ENCODE data around the gene SFMBT1.
A peak's percentile ranks its signal among the peaks of the same experiment; 100 is the strongest.

Gene SFMBT1

GRCh38 chr3:52891615-52892081 lies 154.2 kb downstream of the SFMBT1 start:
- Histone ChIP-seq H3K9me3 (ENCODE audit: low read length) (no peaks in the 10 kb centered on the region), H3K4me2 (ENCODE audit: low read length) (peak overlapping the region; percentile 71; the same call in 1 of the 2 replicates), H3K9ac (ENCODE audit: low read length) (peak overlapping the region; percentile 30; the same call in 1 of the 2 replicates), H3K4me1 (ENCODE audit: insufficient read depth, low read length, severe bottlenecking) (peaks cover 56% of the 10 kb centered on the region), H3K4me3 (ENCODE audit: low read depth, low read length, poor library complexity, severe bottlenecking) (no peak overlapping the region), H3F3A (ENCODE audit: insufficient read depth, low read length) (no peaks in the 10 kb centered on the region), H3K27ac (ENCODE audit: low read depth, low read length, poor library complexity, severe bottlenecking) (peak overlapping the region; percentile 57), H3K79me2 (ENCODE audit: insufficient read depth, low read length) (peaks cover 19% of the 10 kb centered on the region; the same call in 1 of the 2 replicates), H4K20me1 (ENCODE audit: insufficient read depth, low read length) (no peaks in the 10 kb centered on the region), H3K36me3 (ENCODE audit: insufficient read depth, low read length) (peaks cover 12% of the 10 kb centered on the region; the same call in 1 of the 2 replicates), H3K9me2 (ENCODE audit: low read depth, low read length) (no peaks in the 10 kb centered on the region), H3K27me3 (ENCODE audit: insufficient read depth, low read length) (no peaks in the 10 kb centered on the region), H2AFZ (ENCODE audit: low read length) (no peak overlapping the region)
- TF ChIP-seq CTCF (IDR thresholded peaks at IDR 0.05; ENCODE audit: low read length) (no peak), EZH2 (IDR thresholded peaks at IDR 0.05; ENCODE audit: borderline replicate concordance, low read length) (no peak)

- H3K4me2 ChIP-seq (ENCODE audit: low read length), result peak overlapping the region; percentile 71; the same call in 1 of the 2 replicates
- no peaks in the 10 kb centered on the region for H3K9me2 ChIP-seq (ENCODE audit: low read depth, low read length)
- H3F3A ChIP-seq (ENCODE audit: insufficient read depth, low read length), result no peaks in the 10 kb centered on the region
- no peaks in the 10 kb centered on the region for H3K9me3 ChIP-seq (ENCODE audit: low read length)
- TF ChIP-seq EZH2 (IDR thresholded peaks at IDR 0.05; ENCODE audit: borderline replicate concordance, low read length) (no peak), CTCF (IDR thresholded peaks at IDR 0.05; ENCODE audit: low read length) (no peak)
- H2AFZ ChIP-seq (ENCODE audit: low read length), result no peak overlapping the region
- H3K79me2 ChIP-seq (ENCODE audit: insufficient read depth, low read length), result peaks cover 17% of the 10 kb centered on the region; the same call in 1 of the 2 replicates
- H3K9ac ChIP-seq (ENCODE audit: low read length), result no peak overlapping the region; the same call in 1 of the 2 replicates
- peaks cover 51% of the 10 kb centered on the region for H3K4me1 ChIP-seq (ENCODE audit: insufficient read depth, low read length, severe bottlenecking)
- no peaks in the 10 kb centered on the region for H3K27me3 ChIP-seq (ENCODE audit: insufficient read depth, low read length)
- H3K4me3 ChIP-seq (ENCODE audit: low read depth, low read length, poor library complexity, severe bottlenecking), result no peak overlapping the region
- H4K20me1 ChIP-seq (ENCODE audit: insufficient read depth, low read length), result no peaks in the 10 kb centered on the region
- peak overlapping the region; percentile 57 for H3K27ac ChIP-seq (ENCODE audit: low read depth, low read length, poor library complexity, severe bottlenecking)
- peaks cover 15% of the 10 kb centered on the region for H3K36me3 ChIP-seq (ENCODE audit: insufficient read depth, low read length)
Measured at GRCh38 chr3:52891164-52891563, 154.7 kb downstream of the SFMBT1 start.

GRCh38 chr3:52890735-52891134 lies 155.1 kb downstream of the SFMBT1 start:
- peaks cover 17% of the 10 kb centered on the region; the same call in 1 of the 2 replicates for H3K79me2 ChIP-seq (ENCODE audit: insufficient read depth, low read length)
- H3K9ac ChIP-seq (ENCODE audit: low read length), result no peak overlapping the region
- H3K27me3 ChIP-seq (ENCODE audit: insufficient read depth, low read length), result no peaks in the 10 kb centered on the region
- H3K4me1 ChIP-seq (ENCODE audit: insufficient read depth, low read length, severe bottlenecking), result peaks cover 47% of the 10 kb centered on the region
- H4K20me1 ChIP-seq (ENCODE audit: insufficient read depth, low read length), result no peaks in the 10 kb centered on the region
- TF ChIP-seq CTCF (IDR thresholded peaks at IDR 0.05; ENCODE audit: low read length) (no peak), EZH2 (IDR thresholded peaks at IDR 0.05; ENCODE audit: borderline replicate concordance, low read length) (no peak)
- no peaks in the 10 kb centered on the region for H3F3A ChIP-seq (ENCODE audit: insufficient read depth, low read length)
- H3K4me3 ChIP-seq (ENCODE audit: low read depth, low read length, poor library complexity, severe bottlenecking), result no peak overlapping the region
- no peaks in the 10 kb centered on the region for H3K9me2 ChIP-seq (ENCODE audit: low read depth, low read length)
- no peak overlapping the region for H2AFZ ChIP-seq (ENCODE audit: low read length)
- H3K36me3 ChIP-seq (ENCODE audit: insufficient read depth, low read length), result peaks cover 20% of the 10 kb centered on the region
- H3K27ac ChIP-seq (ENCODE audit: low read depth, low read length, poor library complexity, severe bottlenecking), result no peak overlapping the region
- no peak overlapping the region for H3K4me2 ChIP-seq (ENCODE audit: low read length)
- no peaks in the 10 kb centered on the region for H3K9me3 ChIP-seq (ENCODE audit: low read length)
